K562 (cell line): ENCODE measurements around the gene NAPA.

Experiments used
- PCBP1 ChIP-seq: fragments of 200-400 bp; formaldehyde crosslinking; IDR thresholded peaks from 2 replicates; pipeline ENCODE4 v1.6.1; 2018; ENCODE audit warnings: mild to moderate bottlenecking, low read depth, low read length; ENCODE audit not compliant: poor library complexity, severe bottlenecking
- TF ChIP-seq, protein P1 (sequence below), 3 experiments: IDR thresholded peaks in 2 of 3; conservative IDR thresholded peaks in 1 of 3; 2 replicates each; pipeline ENCODE4 v1.5.1; 2011 to 2012; ENCODE audit warnings: low read length in 3 of 3, mild to moderate bottlenecking in 3 of 3, control low read depth in 2 of 3, improper control_type of control experiment in 1 of 3, inconsistent platforms in 1 of 3, low read depth in 1 of 3, mixed read lengths in 1 of 3, moderate library complexity in 1 of 3; ENCODE audit not compliant: insufficient read depth in 2 of 3

DNA sequence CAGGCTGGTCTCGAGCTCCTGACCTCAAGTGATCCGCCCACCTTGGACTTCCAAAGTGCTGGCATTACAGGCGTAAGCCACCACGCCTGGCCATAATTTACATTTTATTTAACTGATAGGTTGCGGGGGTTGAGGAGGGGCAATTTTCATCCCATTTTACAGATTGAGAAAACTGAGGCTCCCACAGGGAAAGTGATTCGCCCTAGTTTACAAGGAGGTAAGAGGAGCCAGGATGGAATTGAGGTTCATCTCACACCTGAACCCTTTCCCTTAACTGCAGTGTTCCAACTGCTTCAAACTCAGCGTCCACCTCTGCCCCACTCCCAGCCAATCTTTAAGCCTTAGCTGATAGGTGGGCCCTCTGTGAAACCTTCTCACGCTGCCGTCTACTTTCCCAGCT is 4.0 kb upstream of the NAPA start:
- TF ChIP-seq, protein P1, sequence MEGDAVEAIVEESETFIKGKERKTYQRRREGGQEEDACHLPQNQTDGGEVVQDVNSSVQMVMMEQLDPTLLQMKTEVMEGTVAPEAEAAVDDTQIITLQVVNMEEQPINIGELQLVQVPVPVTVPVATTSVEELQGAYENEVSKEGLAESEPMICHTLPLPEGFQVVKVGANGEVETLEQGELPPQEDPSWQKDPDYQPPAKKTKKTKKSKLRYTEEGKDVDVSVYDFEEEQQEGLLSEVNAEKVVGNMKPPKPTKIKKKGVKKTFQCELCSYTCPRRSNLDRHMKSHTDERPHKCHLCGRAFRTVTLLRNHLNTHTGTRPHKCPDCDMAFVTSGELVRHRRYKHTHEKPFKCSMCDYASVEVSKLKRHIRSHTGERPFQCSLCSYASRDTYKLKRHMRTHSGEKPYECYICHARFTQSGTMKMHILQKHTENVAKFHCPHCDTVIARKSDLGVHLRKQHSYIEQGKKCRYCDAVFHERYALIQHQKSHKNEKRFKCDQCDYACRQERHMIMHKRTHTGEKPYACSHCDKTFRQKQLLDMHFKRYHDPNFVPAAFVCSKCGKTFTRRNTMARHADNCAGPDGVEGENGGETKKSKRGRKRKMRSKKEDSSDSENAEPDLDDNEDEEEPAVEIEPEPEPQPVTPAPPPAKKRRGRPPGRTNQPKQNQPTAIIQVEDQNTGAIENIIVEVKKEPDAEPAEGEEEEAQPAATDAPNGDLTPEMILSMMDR (IDR thresholded peaks at IDR 0.05 in 2 of 3, conservative IDR thresholded peaks at IDR 0.05 in 1 of 3; ENCODE audit: insufficient read depth in 2 of 3, low read depth in 1 of 3, low read length in 3 of 3) = no peak
- TF ChIP-seq PCBP1 = no peak
